ENCODE data around the gene TSPAN31.
"Not testable (repeated sequence)": the region's sequence is repeated elsewhere in the genome, so short reads cannot be mapped to it uniquely, and the experiment has no call there.

TSPAN31 gene

DNA sequence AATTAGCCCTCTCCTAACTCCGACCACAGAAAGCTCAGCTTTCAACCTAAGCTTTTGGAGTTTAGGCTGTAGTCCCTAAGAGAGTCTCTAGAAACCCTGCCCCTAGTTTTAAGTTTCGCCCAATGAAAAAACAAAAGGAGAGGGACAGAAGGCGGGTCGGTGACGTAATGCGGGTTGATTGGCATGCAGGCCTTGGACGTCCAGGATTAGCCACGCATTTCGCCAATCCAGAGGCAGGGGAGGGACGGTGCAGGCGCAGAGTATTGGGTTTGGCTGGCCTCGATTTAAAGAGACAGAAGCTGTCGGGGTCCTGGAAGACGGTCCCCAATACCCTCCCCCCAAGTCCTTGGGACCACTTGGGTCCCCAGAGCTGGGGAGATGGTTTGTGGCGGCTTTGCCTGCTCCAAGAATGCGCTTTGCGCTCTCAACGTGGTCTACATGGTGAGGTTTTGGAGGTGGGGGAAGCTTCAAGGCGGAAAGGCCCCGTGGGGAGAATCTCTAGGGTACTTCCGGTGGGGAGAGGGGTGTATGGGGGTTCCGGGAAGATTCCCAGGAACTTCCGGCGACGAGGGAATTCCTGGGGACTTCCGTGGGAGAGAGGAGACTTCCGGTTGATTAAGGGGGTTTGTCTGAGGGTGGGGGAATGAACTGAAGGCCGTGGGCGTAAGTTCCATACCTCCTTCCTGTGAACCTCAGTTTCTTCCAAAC is at the start of gene TSPAN31:
Gene TSPAN31, plus strand, starts transcription at position 263 of the 708 bp plus-strand sequence. Its CDS starts 116 bp downstream, at position 379.
- peak; percentile 99 for DNase-seq

GRCh38 chr12:57695770-57696432 is 48.9 kb upstream of the TSPAN31 start:
- no peak for DNase-seq

- no peak for DNase-seq
Observed at GRCh38 chr12:57697076-57697475, 47.8 kb upstream of the TSPAN31 start.

GRCh38 chr12:57698414-57698813 is 46.4 kb upstream of the TSPAN31 start:
- no peak for DNase-seq

DNA sequence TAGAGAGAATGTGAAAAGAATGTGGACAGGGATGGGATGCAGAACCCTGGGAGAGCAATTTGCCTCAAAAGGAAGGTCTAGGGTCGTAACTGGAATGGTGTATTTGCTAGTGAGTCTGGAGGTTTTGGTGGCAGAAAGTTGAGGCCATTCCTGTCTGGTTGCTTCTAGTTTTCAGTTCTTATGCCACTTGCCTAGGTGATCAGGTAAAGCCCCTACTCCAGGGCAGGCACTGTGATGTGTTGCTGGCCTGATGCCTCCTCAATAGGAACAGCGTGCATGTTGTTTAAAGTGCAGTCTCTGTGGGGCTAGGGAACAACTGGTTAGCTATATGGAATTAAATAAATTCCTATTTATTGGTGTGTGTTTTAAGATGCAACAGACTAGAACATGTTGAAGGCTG is 44.5 kb upstream of the TSPAN31 start:
- no peak for DNase-seq

DNA sequence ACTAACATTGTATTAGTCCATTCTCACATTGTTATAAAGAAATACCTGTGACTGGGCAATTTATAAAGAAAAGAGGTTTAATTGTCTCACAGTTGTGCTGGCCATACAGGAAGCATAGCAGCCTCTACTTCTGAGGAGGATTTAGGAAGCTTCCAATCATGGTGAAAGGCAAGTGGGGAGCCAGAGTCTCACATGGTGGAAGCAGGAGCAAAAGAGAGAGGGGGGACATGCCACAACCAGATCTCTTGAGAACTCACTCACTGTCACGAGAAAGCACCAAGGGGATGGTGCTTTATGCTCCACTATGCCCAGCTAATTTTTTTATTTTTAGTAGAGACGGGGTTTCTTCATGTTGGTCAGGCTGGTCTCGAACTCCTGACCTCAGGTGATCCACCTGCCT is 37.6 kb upstream of the TSPAN31 start:
- DNase-seq = no peak

- DNase-seq = no peak
Observed at GRCh38 chr12:57708296-57708695, 36.5 kb upstream of the TSPAN31 start.

DNA sequence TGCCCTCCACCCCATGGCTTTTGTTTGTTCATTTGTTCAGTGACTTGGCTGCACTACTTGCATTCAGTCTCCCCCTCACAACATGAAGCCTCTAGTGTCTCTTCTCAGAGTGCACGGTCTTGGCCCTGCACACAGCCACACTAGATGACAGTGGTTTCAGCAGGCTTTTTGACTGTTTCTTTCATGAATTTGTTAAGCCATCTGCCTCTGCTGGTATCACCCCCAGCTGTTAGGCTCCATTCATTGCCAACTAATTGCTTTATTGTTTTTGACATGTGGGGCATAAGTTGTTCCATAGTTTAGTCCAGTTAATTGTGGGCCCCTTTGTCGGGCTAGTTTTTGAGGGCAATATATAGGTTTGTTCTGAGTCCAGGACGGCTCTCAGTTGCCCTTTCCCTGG is 32.1 kb upstream of the TSPAN31 start:
- DNase-seq = no peak

GRCh38 chr12:57713209-57713608 is 31.6 kb upstream of the TSPAN31 start:
- DNase-seq = no peak

- not testable (repeated sequence) for DNase-seq
Observed at GRCh38 chr12:57715036-57715748, 29.6 kb upstream of the TSPAN31 start.

DNA sequence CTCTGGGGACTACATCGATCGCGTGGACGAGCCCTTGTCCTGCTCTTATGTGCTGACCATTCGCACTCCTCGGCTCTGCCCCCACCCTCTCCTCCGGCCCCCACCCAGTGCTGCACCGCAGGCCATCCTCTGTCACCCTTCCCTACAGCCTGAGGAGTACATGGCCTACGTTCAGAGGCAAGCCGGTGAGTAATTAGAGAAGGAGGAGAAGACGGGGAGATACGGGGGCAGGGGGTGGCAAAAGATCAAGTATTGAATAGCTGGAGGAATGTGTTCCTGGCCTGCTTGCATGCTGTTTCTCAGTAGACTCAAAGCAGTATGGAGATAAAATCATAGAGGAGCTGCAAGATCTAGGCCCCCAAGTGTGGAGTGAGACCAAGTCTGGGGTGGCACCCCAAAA is 29.1 kb upstream of the TSPAN31 start:
- DNase-seq = no peak

- DNase-seq = no peak
Observed at GRCh38 chr12:57716305-57716704, 28.5 kb upstream of the TSPAN31 start.

GRCh38 chr12:57717131-57717530 is 27.7 kb upstream of the TSPAN31 start:
- DNase-seq = no peak

DNA sequence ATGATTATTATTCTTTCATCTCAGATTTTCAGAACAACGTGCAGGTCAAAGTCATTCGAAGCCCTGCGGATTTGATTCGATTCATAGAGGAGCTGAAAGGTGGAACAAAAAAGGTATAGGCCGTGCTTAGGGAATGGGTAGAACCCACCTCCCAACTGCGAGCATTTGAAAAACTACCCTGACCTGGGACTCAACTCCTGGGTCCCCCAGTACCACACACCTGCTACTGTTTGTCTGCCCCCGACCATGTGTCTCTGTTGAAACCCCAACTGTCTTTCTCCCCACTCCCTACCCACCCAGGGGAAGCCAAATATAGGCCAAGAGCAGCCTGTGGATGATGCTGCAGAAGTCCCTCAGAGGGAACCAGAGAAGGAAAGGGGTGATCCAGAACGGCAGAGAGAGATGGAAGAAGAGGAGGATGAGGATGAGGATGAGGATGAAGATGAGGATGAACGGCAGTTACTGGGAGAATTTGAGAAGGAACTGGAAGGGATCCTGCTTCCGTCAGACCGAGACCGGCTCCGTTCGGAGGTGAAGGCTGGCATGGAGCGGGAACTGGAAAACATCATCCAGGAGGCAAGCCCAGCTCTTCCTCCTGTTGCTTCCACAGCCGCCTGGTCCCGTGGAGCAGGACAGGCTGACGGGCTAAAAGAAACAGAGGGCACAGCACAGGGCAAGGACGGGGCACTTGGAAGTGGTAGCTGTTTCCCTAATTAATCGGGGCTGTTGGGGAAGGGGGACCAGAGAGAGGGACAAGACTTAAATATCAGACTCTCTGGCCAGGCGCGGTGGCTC is 26.8 kb upstream of the TSPAN31 start:
- DNase-seq = no peak

DNA sequence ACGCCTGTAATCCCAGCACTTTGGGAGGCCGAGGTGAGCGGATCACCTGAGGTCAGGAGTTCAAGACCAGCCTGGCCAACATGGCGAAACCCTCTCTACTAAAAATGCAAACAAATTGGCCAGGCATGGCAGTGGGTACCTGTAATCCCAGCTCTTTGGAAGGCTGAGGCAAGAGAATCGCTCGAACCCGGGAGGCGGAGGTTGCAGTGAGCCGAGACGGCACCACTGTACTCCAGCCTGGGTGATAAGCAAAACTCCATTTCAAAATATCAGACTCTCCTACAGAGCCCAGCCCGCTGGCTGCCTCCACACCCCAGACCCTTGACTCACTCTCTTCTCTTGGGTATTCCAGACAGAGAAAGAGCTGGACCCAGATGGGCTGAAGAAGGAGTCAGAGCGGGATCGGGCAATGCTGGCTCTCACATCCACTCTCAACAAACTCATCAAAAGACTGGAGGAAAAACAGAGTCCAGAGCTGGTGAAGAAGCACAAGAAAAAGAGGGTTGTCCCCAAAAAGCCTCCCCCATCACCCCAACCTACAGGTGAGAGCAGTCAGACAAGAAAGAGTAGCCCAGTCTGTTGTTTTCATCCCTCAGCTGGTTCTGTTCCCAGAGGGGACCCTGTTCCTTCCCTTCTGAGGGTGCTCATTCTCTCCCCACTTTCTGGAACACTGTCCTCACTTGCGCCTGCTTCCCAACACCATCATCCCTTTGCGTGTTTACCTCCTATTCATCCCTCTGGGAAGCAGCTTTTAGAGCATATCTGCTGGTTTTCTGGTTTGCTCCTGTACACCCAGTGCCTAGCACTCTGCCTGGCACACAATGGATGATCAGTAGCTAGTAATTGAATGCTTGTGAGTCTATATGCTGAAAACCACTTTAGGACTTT is 26.0 kb upstream of the TSPAN31 start:
- DNase-seq = no peak

DNA sequence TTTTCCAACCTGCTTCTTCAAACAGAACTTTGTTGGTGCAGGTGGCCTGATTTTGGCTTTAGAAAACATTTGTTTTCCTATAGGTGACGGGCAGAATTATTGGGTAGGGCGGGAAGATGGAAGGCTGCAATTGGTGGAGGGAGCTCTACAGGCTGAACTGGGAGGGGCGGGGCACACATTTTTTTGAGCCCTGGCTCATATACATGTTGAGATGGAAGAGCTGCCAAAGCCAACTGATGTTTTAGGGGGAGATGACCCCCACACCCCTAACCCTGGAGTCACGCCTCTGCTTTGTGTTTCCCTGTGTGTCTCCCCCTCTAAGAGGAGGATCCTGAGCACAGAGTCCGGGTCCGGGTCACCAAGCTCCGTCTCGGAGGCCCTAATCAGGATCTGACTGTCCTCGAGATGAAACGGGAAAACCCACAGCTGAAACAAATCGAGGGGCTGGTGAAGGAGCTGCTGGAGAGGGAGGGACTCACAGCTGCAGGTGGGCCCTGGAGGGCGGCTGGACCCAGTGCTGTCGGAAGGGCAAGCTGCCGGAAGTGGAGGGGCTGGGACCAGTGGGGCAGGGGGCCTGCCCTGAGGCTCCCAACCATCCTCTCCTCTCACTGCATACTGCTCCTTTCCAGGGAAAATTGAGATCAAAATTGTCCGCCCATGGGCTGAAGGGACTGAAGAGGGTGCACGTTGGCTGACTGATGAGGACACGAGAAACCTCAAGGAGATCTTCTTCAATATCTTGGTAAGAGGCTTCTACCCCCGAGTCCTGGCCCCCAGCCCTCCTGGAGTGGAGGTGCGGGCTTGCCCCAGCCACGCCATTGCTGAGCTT is 24.8 kb upstream of the TSPAN31 start:
- no peak for DNase-seq

DNA sequence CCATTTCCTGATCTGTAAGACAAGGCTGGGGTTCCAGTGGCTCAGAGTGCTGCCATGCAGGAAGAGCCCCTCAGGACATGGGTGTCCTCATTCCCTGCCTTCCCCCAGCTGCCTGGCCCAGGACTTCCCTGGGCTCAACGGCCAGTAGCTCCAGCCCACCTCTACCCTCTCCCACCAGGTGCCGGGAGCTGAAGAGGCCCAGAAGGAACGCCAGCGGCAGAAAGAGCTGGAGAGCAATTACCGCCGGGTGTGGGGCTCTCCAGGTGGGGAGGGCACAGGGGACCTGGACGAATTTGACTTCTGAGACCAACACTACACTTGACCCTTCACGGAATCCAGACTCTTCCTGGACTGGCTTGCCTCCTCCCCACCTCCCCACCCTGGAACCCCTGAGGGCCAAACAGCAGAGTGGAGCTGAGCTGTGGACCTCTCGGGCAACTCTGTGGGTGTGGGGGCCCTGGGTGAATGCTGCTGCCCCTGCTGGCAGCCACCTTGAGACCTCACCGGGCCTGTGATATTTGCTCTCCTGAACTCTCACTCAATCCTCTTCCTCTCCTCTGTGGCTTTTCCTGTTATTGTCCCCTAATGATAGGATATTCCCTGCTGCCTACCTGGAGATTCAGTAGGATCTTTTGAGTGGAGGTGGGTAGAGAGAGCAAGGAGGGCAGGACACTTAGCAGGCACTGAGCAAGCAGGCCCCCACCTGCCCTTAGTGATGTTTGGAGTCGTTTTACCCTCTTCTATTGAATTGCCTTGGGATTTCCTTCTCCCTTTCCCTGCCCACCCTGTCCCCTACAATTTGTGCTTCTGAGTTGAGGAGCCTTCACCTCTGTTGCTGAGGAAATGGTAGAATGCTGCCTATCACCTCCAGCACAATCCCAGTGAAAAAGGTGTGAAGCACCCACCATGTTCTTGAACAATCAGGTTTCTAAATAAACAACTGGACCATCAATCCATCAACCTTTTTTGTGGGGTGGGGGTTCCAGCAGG is 23.9 kb upstream of the TSPAN31 start:
- no peak for DNase-seq

GRCh38 chr12:57721846-57722608 is 22.8 kb upstream of the TSPAN31 start:
- DNase-seq = not testable (repeated sequence)

Data from NCI-H2171 treated with DMSO at 0.1 percent for 48 hours (cell line).